Astrocyte (in vitro differentiated cells and primary cell): Measurements from ENCODE around the gene SHB. TPM values are rescaled to one million over a fixed set of nuclear protein-coding genes. Genes with fewer than 3 reads are reported as not detected.
A peak's percentile ranks its signal among the peaks of the same experiment; 100 is the strongest.
"Not testable (repeated sequence)": the region's sequence is repeated elsewhere in the genome, so short reads cannot be mapped to it uniquely, and the experiment has no call there.

Experiments
- DNase-seq: peaks from one replicate; pipeline ENCODE4 v3.0.0-alpha.2; 2010; ENCODE audit warnings: low read depth
- FAIRE-seq: peaks from 2 replicates; lab custom pipeline; 2011; peaks lifted over from hg19 to GRCh38; lab: Jason Lieb, UNC
- H2AFZ ChIP-seq: 2 replicates; pipeline ENCODE4 v1.6.0; 2012; ENCODE audit warnings: low read depth, low read length, inconsistent platforms
- H3K27ac ChIP-seq: 2 replicates; pipeline ENCODE4 v1.5.1; 2011; ENCODE audit warnings: low read depth, low read length, inconsistent platforms
- H3K27me3 ChIP-seq: 2 replicates; pipeline ENCODE4 v1.6.0; 2011; ENCODE audit warnings: low read length, inconsistent platforms; ENCODE audit not compliant: insufficient read depth
- H3K36me3 ChIP-seq: 2 replicates; pipeline ENCODE4 v1.5.1; 2011; ENCODE audit warnings: low read length, inconsistent platforms; ENCODE audit not compliant: insufficient read depth
- H3K4me1 ChIP-seq: 2 replicates; pipeline ENCODE4 v1.5.1; 2011; ENCODE audit warnings: low read length, inconsistent platforms; ENCODE audit not compliant: insufficient read depth
- H3K4me2 ChIP-seq: 2 replicates; pipeline ENCODE4 v1.6.0; 2012; ENCODE audit warnings: low read length, inconsistent platforms
- H3K4me3 ChIP-seq: 2 replicates; pipeline ENCODE4 v1.5.1; 2011; ENCODE audit warnings: low read depth, mild to moderate bottlenecking, low read length, inconsistent platforms; ENCODE audit not compliant: insufficient read depth
- H3K79me2 ChIP-seq: 2 replicates; pipeline ENCODE4 v1.6.0; 2012; ENCODE audit warnings: mild to moderate bottlenecking, low read length, inconsistent platforms; ENCODE audit not compliant: insufficient read depth
- H3K9ac ChIP-seq: 2 replicates; pipeline ENCODE4 v1.6.0; 2012; ENCODE audit warnings: mild to moderate bottlenecking, low read length, inconsistent platforms
- H3K9me3 ChIP-seq: 2 replicates; pipeline ENCODE4 v1.5.1; 2012; ENCODE audit warnings: low read depth, mild to moderate bottlenecking, low read length, inconsistent platforms; ENCODE audit not compliant: insufficient read depth
- H4K20me1 ChIP-seq: 2 replicates; pipeline ENCODE4 v1.6.0; 2012; ENCODE audit warnings: low read length, inconsistent platforms; ENCODE audit not compliant: insufficient read depth
- H3K27ac Mint-ChIP-seq: one replicate; pipeline ENCODE4 v1.8.0; 2021; ENCODE audit warnings: mild to moderate bottlenecking, mixed read lengths; ENCODE audit not compliant: unreplicated experiment
- H3K27me3 Mint-ChIP-seq: one replicate; pipeline ENCODE4 v1.8.0; 2021; ENCODE audit warnings: low read depth, mixed read lengths; ENCODE audit not compliant: unreplicated experiment
- H3K36me3 Mint-ChIP-seq: one replicate; pipeline ENCODE4 v1.8.0; 2021; ENCODE audit warnings: low read depth, mixed read lengths; ENCODE audit not compliant: unreplicated experiment
- H3K4me1 Mint-ChIP-seq: one replicate; pipeline ENCODE4 v1.8.0; 2021; ENCODE audit warnings: low read depth, mixed read lengths; ENCODE audit not compliant: unreplicated experiment
- H3K4me3 Mint-ChIP-seq: one replicate; pipeline ENCODE4 v1.8.0; 2021; ENCODE audit warnings: mild to moderate bottlenecking, moderate library complexity, mixed read lengths; ENCODE audit not compliant: unreplicated experiment
- H3K9me3 Mint-ChIP-seq: one replicate; pipeline ENCODE4 v1.8.0; 2021; ENCODE audit warnings: mild to moderate bottlenecking, mixed read lengths; ENCODE audit not compliant: unreplicated experiment
- EZH2 ChIP-seq: IDR thresholded peaks from 2 replicates; pipeline ENCODE4 v1.6.1; 2012; ENCODE audit warnings: mild to moderate bottlenecking, low read length, inconsistent platforms; ENCODE audit not compliant: insufficient read depth
- total RNA-seq: library from RNA; stranded (reverse); gene quantifications from 2 replicates; pipeline ENCODE4 v1.2.1, GENCODE V29; 2021
- TF ChIP-seq, protein P1 (sequence below): IDR thresholded peaks from 2 replicates; pipeline ENCODE4 v1.5.1; 2011; ENCODE audit warnings: low read depth, mild to moderate bottlenecking, inconsistent platforms, low read length, moderate library complexity; ENCODE audit not compliant: insufficient read depth

Gene SHB
- total RNA-seq, 1 donor from 2014 or later = 53.4 TPM

DNA sequence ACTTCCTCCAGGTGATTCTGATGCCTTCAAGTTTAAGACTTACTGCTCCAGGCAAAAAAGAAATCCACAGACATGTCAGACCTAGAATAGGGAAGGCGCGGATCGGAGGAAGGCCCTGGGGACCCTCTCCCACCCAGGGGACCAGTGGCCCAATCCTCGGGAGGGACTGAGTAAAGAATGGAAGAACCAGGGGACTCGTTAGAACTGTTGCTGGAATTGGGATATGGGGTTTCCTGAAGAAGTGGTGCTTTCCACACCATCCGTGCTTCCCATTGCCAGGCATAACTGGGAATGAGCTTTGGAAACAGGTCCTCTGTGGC is 101.3 kb downstream of the SHB start:
- DNase-seq (no peak), FAIRE-seq (no peak)
- Histone ChIP-seq H3K27me3 (no peaks in the 10 kb centered on the region), H4K20me1 (peaks cover 20% of the 10 kb centered on the region), H3K27ac (no peak overlapping the region), H3K4me1 (peaks cover 63% of the 10 kb centered on the region), H3K9ac (no peak overlapping the region), H3K79me2 (peaks cover 70% of the 10 kb centered on the region), H3K36me3 (peaks cover 4% of the 10 kb centered on the region), H2AFZ (no peak overlapping the region), H3K4me3 (no peak overlapping the region), H3K4me2 (no peak overlapping the region), H3K9me3 (no peaks in the 10 kb centered on the region)
- H3K36me3 Mint-ChIP-seq = peaks cover 41% of the 10 kb centered on the region
- peaks cover 69% of the 10 kb centered on the region for H3K4me1 Mint-ChIP-seq
- H3K27ac Mint-ChIP-seq = no peak overlapping the region
- no peak overlapping the region for H3K4me3 Mint-ChIP-seq
- H3K9me3 Mint-ChIP-seq = no peaks in the 10 kb centered on the region
- TF ChIP-seq, protein P1, sequence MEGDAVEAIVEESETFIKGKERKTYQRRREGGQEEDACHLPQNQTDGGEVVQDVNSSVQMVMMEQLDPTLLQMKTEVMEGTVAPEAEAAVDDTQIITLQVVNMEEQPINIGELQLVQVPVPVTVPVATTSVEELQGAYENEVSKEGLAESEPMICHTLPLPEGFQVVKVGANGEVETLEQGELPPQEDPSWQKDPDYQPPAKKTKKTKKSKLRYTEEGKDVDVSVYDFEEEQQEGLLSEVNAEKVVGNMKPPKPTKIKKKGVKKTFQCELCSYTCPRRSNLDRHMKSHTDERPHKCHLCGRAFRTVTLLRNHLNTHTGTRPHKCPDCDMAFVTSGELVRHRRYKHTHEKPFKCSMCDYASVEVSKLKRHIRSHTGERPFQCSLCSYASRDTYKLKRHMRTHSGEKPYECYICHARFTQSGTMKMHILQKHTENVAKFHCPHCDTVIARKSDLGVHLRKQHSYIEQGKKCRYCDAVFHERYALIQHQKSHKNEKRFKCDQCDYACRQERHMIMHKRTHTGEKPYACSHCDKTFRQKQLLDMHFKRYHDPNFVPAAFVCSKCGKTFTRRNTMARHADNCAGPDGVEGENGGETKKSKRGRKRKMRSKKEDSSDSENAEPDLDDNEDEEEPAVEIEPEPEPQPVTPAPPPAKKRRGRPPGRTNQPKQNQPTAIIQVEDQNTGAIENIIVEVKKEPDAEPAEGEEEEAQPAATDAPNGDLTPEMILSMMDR = no peak
- TF ChIP-seq EZH2 = no peak
- H3K27me3 Mint-ChIP-seq = no peaks in the 10 kb centered on the region

DNA sequence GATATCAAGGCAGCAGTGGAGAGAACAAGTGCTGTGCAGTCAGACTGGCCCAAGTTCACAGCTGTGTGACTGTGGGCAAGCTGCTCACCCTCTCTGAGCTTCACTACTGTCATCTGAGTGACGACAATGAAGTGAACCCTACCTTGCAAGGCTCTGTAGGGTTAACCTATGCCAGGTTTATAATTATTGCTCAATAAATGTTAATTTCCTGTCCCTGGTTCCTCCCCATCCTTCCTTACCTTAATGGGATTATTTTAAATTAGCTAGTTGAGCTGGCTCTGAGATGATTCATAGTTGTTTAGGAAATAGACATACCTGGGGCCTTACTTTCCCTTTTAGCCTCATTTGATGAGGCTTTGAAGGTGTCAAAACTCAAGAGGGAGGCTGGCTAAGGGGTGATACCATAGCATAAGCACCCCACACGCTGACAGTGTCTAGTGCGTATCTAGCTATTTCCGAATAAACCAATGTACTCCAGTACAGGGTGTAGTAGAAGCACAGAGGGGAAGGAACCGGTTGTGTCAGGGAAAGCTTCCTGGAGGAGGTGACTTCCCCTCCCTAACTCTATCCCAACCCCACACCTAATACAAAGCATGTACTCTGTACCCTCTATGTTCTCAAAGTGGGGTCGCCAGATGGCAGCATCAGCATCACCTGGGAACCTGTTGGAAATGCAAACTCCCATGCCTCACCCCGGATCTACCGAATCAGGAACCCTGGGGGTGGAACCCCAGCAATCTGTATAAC is 101.8 kb downstream of the SHB start:
- Histone ChIP-seq H3K9ac (peak overlapping the region; percentile 11), H3K4me3 (no peak overlapping the region), H2AFZ (no peak overlapping the region), H3K27me3 (no peaks in the 10 kb centered on the region), H3K36me3 (peaks cover 2% of the 10 kb centered on the region), H3K4me1 (peaks cover 58% of the 10 kb centered on the region), H4K20me1 (peaks cover 20% of the 10 kb centered on the region), H3K9me3 (no peaks in the 10 kb centered on the region), H3K27ac (peak overlapping the region; percentile 95), H3K79me2 (peaks cover 72% of the 10 kb centered on the region), H3K4me2 (no peak overlapping the region)
- peaks cover 37% of the 10 kb centered on the region for H3K36me3 Mint-ChIP-seq
- peaks cover 64% of the 10 kb centered on the region for H3K4me1 Mint-ChIP-seq
- TF ChIP-seq, protein P1 = no peak
- TF ChIP-seq EZH2 = no peak
- H3K9me3 Mint-ChIP-seq = no peaks in the 10 kb centered on the region
- FAIRE-seq (no peak), DNase-seq (no peak)
- H3K4me3 Mint-ChIP-seq = no peak overlapping the region
- no peaks in the 10 kb centered on the region for H3K27me3 Mint-ChIP-seq
- peak overlapping the region; percentile 26 for H3K27ac Mint-ChIP-seq

DNA sequence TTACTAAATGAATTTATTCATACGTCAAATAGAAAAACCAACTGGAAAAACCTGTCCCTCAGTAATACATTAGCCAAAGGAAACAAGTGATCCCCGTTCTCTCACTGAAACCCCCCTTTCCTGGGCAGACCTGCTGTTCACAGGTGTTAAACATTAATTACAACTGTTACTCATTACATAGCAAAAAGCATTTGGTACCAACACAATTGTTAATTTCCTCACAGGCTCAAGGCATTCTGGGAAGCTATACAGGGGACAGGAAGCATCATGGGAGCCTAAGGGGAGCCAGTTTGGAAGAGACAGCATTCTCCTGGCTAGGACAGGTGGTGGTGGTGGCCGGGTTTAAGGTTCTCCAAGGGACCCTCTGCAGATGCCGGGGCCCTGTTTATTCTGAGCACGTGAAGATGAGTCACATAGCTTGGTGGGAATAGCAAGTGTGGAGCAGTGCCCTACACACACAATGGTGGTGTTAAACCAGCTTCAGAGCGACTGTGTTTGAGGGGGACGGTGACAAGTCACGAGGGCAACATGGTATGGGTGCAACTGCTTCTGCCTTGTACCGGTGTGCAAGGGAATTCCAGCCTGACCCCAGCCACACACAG is 102.5 kb downstream of the SHB start:
- Mint-ChIP-seq H3K9me3 (no peaks in the 10 kb centered on the region), H3K4me1 (peaks cover 58% of the 10 kb centered on the region), H3K36me3 (peaks cover 37% of the 10 kb centered on the region), H3K27ac (no peak overlapping the region), H3K27me3 (no peaks in the 10 kb centered on the region), H3K4me3 (no peak overlapping the region)
- Histone ChIP-seq H3K79me2 (peaks cover 72% of the 10 kb centered on the region), H2AFZ (no peak overlapping the region), H3K4me3 (no peak overlapping the region), H4K20me1 (peaks cover 20% of the 10 kb centered on the region), H3K9me3 (no peaks in the 10 kb centered on the region), H3K27ac (peak overlapping the region; percentile 95), H3K9ac (peak overlapping the region; percentile 11), H3K4me1 (peaks cover 56% of the 10 kb centered on the region), H3K27me3 (no peaks in the 10 kb centered on the region), H3K36me3 (peaks cover 2% of the 10 kb centered on the region), H3K4me2 (no peak overlapping the region)
- TF ChIP-seq, protein P1 = no peak
- TF ChIP-seq EZH2 = no peak
- FAIRE-seq = no peak
- DNase-seq = no peak

DNA sequence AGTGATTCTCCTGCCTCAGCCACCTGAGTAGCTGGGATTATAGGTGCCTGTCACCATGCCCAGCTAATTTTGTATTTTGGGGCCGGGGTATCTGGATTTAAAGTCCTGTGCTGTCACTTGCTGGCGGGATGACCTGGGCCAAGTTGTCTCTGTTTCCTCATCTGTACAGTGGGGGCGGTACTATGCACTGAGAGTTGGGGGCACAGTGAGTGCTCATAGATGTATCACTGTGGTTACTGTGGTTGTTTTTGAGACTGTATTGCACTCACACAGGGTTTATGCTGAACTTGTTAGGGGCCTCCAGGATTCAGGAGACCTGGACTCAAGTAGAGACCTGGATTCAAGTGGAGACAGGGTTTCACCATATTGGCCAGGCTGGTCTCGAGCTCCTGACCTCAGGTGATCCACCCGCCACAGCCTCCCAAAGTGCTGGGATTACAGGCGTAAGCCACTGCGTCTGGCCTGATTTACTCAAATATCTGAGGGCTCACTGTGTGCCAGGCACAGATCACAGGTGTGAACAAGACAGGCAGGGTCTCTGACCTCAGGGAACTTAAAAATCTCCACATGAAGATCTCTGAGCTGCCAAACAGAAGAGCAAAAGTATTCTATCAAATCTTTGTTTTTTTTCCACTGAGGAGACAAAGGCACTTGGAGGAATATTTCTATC is 103.2 kb downstream of the SHB start:
- H3K36me3 Mint-ChIP-seq = peaks cover 36% of the 10 kb centered on the region
- H3K9me3 ChIP-seq, H3K27me3 Mint-ChIP-seq, H3K4me3 ChIP-seq, FAIRE-seq, H3K27me3 ChIP-seq, H2AFZ ChIP-seq, H3K27ac Mint-ChIP-seq, H3K4me3 Mint-ChIP-seq, H3K36me3 ChIP-seq, H3K9me3 Mint-ChIP-seq: not testable (repeated sequence)
- DNase-seq = peak; percentile 73
- H3K27ac ChIP-seq = peak overlapping the region; percentile 95
- H3K4me1 ChIP-seq = peaks cover 56% of the 10 kb centered on the region
- H3K4me2 ChIP-seq = peak overlapping the region; percentile 20
- peaks cover 51% of the 10 kb centered on the region for H3K4me1 Mint-ChIP-seq
- peaks cover 71% of the 10 kb centered on the region for H3K79me2 ChIP-seq
- H3K9ac ChIP-seq = peak overlapping the region; percentile 73
- H4K20me1 ChIP-seq = peaks cover 13% of the 10 kb centered on the region
